Tibial nerve (tissue), 4 donors: ENCODE data around the gene RUFY1.

Experiments
- EP300 ChIP-seq, 2 donors: sonication (generic); formaldehyde crosslinking; IDR thresholded peaks; one replicate each; pipeline ENCODE4 v1.6.1; 2017; ENCODE audit warnings: antibody characterized with exemption in 2 of 2, mild to moderate bottlenecking in 1 of 2
- POLR2A ChIP-seq, 2 donors: fragments of 450-650 bp; IDR thresholded peaks; one replicate each; pipeline ENCODE4 v1.6.1; 2017; ENCODE audit warnings: antibody characterized with exemption in 2 of 2, mild to moderate bottlenecking in 2 of 2, moderate library complexity in 2 of 2
- TF ChIP-seq, protein P1 (sequence below), 5 experiments: fragments of 200-600 bp in 3 of 5; fragments of 450-650 bp in 2 of 5; sonication (generic) in 3 of 5; IDR thresholded peaks; one replicate each; pipeline ENCODE4 v1.5.1; 2016 to 2019; ENCODE audit warnings: antibody characterized with exemption in 5 of 5, mild to moderate bottlenecking in 3 of 5, moderate library complexity in 2 of 5

DNA sequence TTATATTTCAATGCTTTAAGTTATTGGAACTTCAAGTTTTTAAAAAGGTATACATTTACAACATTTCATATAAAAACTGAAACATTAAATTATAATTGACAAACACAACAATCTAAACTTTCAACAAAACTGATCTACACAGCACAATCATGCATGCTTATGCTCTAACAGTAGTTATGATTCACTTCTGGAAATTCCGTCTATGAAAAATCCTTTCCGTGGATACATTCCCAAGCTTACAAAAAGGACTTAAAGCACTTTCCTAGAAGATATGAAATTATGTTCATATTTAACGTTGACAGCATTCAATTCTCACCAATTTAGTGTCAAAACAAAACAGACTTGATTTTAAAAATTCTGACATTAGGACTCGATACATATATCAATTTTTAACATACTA lies 69.4 kb downstream of the RUFY1 start:
- TF ChIP-seq, protein P1, sequence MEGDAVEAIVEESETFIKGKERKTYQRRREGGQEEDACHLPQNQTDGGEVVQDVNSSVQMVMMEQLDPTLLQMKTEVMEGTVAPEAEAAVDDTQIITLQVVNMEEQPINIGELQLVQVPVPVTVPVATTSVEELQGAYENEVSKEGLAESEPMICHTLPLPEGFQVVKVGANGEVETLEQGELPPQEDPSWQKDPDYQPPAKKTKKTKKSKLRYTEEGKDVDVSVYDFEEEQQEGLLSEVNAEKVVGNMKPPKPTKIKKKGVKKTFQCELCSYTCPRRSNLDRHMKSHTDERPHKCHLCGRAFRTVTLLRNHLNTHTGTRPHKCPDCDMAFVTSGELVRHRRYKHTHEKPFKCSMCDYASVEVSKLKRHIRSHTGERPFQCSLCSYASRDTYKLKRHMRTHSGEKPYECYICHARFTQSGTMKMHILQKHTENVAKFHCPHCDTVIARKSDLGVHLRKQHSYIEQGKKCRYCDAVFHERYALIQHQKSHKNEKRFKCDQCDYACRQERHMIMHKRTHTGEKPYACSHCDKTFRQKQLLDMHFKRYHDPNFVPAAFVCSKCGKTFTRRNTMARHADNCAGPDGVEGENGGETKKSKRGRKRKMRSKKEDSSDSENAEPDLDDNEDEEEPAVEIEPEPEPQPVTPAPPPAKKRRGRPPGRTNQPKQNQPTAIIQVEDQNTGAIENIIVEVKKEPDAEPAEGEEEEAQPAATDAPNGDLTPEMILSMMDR (IDR thresholded peaks at IDR 0.05) = no peak
- TF ChIP-seq EP300 (IDR thresholded peaks at IDR 0.05) = no peak
- TF ChIP-seq POLR2A (IDR thresholded peaks at IDR 0.05) = no peak
